ENCODE measurements around the gene ZNF839.

DNA sequence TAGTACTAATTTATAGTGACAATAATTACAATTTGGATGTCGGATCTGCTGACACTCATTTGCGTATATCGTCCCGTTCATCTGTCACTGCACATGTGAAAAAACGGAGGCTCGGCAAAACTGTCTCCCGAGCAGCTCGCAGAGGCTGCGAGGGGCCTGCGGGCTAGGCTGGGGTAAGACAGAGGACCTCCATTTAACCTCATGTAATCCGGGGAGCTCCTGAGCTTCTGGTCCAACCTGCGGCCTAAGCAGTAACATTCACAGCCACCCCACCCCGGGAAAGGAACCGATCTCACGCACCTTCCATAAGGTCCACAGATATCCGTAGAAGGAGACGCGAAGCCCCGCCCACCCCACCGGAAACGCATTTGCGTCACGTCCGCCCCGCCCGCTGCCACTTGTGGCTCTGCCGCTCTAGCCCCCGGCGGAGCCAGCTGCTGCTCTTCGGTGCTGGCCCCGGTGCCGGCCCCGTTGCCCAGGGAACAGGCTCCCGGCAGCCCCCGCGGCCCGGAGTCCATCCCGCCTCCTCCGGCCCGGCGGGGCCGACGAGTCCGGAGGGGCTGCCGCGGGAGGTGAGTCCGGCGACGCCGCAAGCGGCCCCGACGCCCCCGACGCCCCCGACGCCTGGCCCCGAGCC, 43.1 kb downstream of the ZNF839 start, which contains the start of the genes CINP and TECPR2:
- TF ChIP-seq, protein P1, sequence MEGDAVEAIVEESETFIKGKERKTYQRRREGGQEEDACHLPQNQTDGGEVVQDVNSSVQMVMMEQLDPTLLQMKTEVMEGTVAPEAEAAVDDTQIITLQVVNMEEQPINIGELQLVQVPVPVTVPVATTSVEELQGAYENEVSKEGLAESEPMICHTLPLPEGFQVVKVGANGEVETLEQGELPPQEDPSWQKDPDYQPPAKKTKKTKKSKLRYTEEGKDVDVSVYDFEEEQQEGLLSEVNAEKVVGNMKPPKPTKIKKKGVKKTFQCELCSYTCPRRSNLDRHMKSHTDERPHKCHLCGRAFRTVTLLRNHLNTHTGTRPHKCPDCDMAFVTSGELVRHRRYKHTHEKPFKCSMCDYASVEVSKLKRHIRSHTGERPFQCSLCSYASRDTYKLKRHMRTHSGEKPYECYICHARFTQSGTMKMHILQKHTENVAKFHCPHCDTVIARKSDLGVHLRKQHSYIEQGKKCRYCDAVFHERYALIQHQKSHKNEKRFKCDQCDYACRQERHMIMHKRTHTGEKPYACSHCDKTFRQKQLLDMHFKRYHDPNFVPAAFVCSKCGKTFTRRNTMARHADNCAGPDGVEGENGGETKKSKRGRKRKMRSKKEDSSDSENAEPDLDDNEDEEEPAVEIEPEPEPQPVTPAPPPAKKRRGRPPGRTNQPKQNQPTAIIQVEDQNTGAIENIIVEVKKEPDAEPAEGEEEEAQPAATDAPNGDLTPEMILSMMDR (conservative IDR thresholded peaks at IDR 0.05 in 1 of 2, IDR thresholded peaks at IDR 0.05 in 1 of 2; ENCODE audit: low read depth in 1 of 2, low read length in 2 of 2) = no peak
- no peak for TF ChIP-seq EZH2 (IDR thresholded peaks at IDR 0.05; ENCODE audit: low read length, missing control alignments)
